WTC11 (cell line): ENCODE results near the gene NAA16. TPM values are rescaled to one million over a fixed set of nuclear protein-coding genes. Genes with fewer than 3 reads are reported as not detected.

Experiments used
- ATAC-seq: fragments of 200-7000 bp; cut with Tn5 transposase; 2 replicates; pipeline ENCODE4 v1.10.0; 2021; ENCODE audit warnings: mild to moderate bottlenecking, moderate library complexity
- CTCF ChIA-PET: fragments of 300-600 bp; sonication (Branson Sonifier 250); formaldehyde crosslinking; loops from one replicate; lab custom pipeline; 2021; ENCODE audit warnings: antibody characterized with exemption; lab: Charles Lee
- POLR2A ChIA-PET: fragments of 350-600 bp; sonication (Branson Sonifier 250); formaldehyde crosslinking; loops from one replicate; lab custom pipeline; 2021; ENCODE audit warnings: antibody characterized with exemption; lab: Charles Lee
- DNase-seq: peaks from one replicate; pipeline ENCODE4 v3.0.0; 2021; ENCODE audit warnings: low spot score
- H3K27ac Mint-ChIP-seq: 2 replicates; pipeline ENCODE4 v1.8.0; 2021; ENCODE audit warnings: mixed read lengths
- H3K27me3 Mint-ChIP-seq: 2 replicates; pipeline ENCODE4 v1.8.0; 2021; ENCODE audit warnings: low read depth, mild to moderate bottlenecking, moderate library complexity, mixed read lengths
- H3K36me3 Mint-ChIP-seq: 2 replicates; pipeline ENCODE4 v1.8.0; 2021; ENCODE audit warnings: mixed read lengths
- H3K4me1 Mint-ChIP-seq: 2 replicates; pipeline ENCODE4 v1.8.0; 2022; ENCODE audit warnings: mixed read lengths
- H3K4me3 Mint-ChIP-seq: 2 replicates; pipeline ENCODE4 v1.8.0; 2021; ENCODE audit warnings: mild to moderate bottlenecking, moderate library complexity, mixed read lengths
- H3K9me3 Mint-ChIP-seq: 2 replicates; pipeline ENCODE4 v1.8.0; 2021; ENCODE audit warnings: mixed read lengths
- AR ChIP-seq: fragments of 250-450 bp; sonication (Bioruptor Pico); IDR thresholded peaks from 2 replicates; pipeline ENCODE4 v1.9.0; 2021; ENCODE audit warnings: mild to moderate bottlenecking
- ATF1 ChIP-seq: sonication (generic); formaldehyde crosslinking; IDR thresholded peaks from 2 replicates; pipeline ENCODE4 v1.8.1; 2023; ENCODE audit warnings: mild to moderate bottlenecking, moderate library complexity, missing genetic modification reagents
- CBFB ChIP-seq: sonication (generic); formaldehyde crosslinking; IDR thresholded peaks from 2 replicates; pipeline ENCODE4 v1.8.1; 2022; ENCODE audit warnings: mild to moderate bottlenecking, low read depth, missing genetic modification reagents
- CREB1 ChIP-seq: sonication (generic); formaldehyde crosslinking; IDR thresholded peaks from 2 replicates; pipeline ENCODE4 v1.8.0; 2023; ENCODE audit warnings: mild to moderate bottlenecking, missing genetic modification reagents
- E2F1 ChIP-seq: sonication (generic); formaldehyde crosslinking; IDR thresholded peaks from 2 replicates; pipeline ENCODE4 v1.8.0; 2022; ENCODE audit warnings: mild to moderate bottlenecking, missing genetic modification reagents
- ELF4 ChIP-seq: sonication (generic); formaldehyde crosslinking; IDR thresholded peaks from 2 replicates; pipeline ENCODE4 v1.8.1; 2022; ENCODE audit warnings: low read depth, mild to moderate bottlenecking, moderate library complexity, missing genetic modification reagents
- FOXP1 ChIP-seq: sonication (generic); formaldehyde crosslinking; IDR thresholded peaks from 2 replicates; pipeline ENCODE4 v1.8.0; 2022; ENCODE audit warnings: missing genetic modification reagents, mild to moderate bottlenecking, moderate library complexity, borderline replicate concordance
- GTF2I ChIP-seq: fragments of 250-450 bp; sonication (Bioruptor Pico); conservative IDR thresholded peaks from 2 replicates; pipeline ENCODE4 v1.4.0; 2021; ENCODE audit warnings: mild to moderate bottlenecking
- JUN ChIP-seq: sonication (generic); formaldehyde crosslinking; IDR thresholded peaks from 2 replicates; pipeline ENCODE4 v1.8.0; 2023; ENCODE audit warnings: mild to moderate bottlenecking, missing genetic modification reagents
- PRRX2 ChIP-seq: fragments of 250-450 bp; sonication (Bioruptor Pico); IDR thresholded peaks from 2 replicates; pipeline ENCODE4 v1.8.0; 2021; ENCODE audit warnings: mild to moderate bottlenecking
- RORB ChIP-seq: fragments of 250-450 bp; sonication (Bioruptor Pico); IDR thresholded peaks from 2 replicates; pipeline ENCODE4 v1.9.0; 2021; ENCODE audit warnings: mild to moderate bottlenecking
- SMAD4 ChIP-seq: sonication (generic); formaldehyde crosslinking; IDR thresholded peaks from 2 replicates; pipeline ENCODE4 v1.8.0; 2022; ENCODE audit warnings: mild to moderate bottlenecking, missing genetic modification reagents
- SOX15 ChIP-seq: fragments of 250-450 bp; sonication (Bioruptor Pico); IDR thresholded peaks from 2 replicates; pipeline ENCODE4 v1.9.0; 2021; ENCODE audit warnings: mild to moderate bottlenecking
- TCF7 ChIP-seq: sonication (generic); formaldehyde crosslinking; IDR thresholded peaks from 2 replicates; pipeline ENCODE4 v1.8.0; 2022; ENCODE audit warnings: mild to moderate bottlenecking, low read depth, missing genetic modification reagents, moderate library complexity
- TEAD1 ChIP-seq: sonication (generic); formaldehyde crosslinking; IDR thresholded peaks from 2 replicates; pipeline ENCODE4 v1.8.0; 2022; ENCODE audit warnings: mild to moderate bottlenecking, missing genetic modification reagents
- TEAD4 ChIP-seq: sonication (generic); formaldehyde crosslinking; IDR thresholded peaks from 2 replicates; pipeline ENCODE4 v1.8.0; 2022; ENCODE audit warnings: mild to moderate bottlenecking, missing genetic modification reagents
- ZNF263 ChIP-seq: sonication (generic); formaldehyde crosslinking; IDR thresholded peaks from 2 replicates; pipeline ENCODE4 v1.8.1; 2022; ENCODE audit warnings: low read depth, mild to moderate bottlenecking, moderate library complexity, missing genetic modification reagents
- ZNF416 ChIP-seq: fragments of 250-450 bp; sonication (Bioruptor Pico); IDR thresholded peaks from 2 replicates; pipeline ENCODE4 v1.9.0; 2021; ENCODE audit warnings: mild to moderate bottlenecking, inconsistent platforms
- ZNF423 ChIP-seq: fragments of 250-450 bp; sonication (Bioruptor Pico); IDR thresholded peaks from 2 replicates; pipeline ENCODE4 v2.1.2; 2022; ENCODE audit warnings: mild to moderate bottlenecking, moderate library complexity
- ZNF512 ChIP-seq: sonication (generic); formaldehyde crosslinking; IDR thresholded peaks from 2 replicates; pipeline ENCODE4 v1.8.1; 2022; ENCODE audit warnings: missing genetic modification reagents, borderline replicate concordance
- ZNF671 ChIP-seq: fragments of 250-450 bp; sonication (Bioruptor Pico); IDR thresholded peaks from 2 replicates; pipeline ENCODE4 v1.8.0; 2021; ENCODE audit warnings: mild to moderate bottlenecking
- ZSCAN18 ChIP-seq: fragments of 250-450 bp; sonication (Bioruptor Pico); IDR thresholded peaks from 2 replicates; pipeline ENCODE4 v2.1.2; 2022; ENCODE audit warnings: mild to moderate bottlenecking, moderate library complexity
- total RNA-seq: library from RNA; stranded (reverse); gene quantifications from 3 replicates; pipeline ENCODE4 v1.2.3, GENCODE V29; 2021
- TF ChIP-seq, protein P1 (sequence below): fragments of 250-450 bp; sonication (Bioruptor Pico); IDR thresholded peaks from 2 replicates; pipeline ENCODE4 v1.9.0; 2021; ENCODE audit warnings: moderate library complexity, mild to moderate bottlenecking, inconsistent platforms, borderline replicate concordance
- TF ChIP-seq, protein P2 (sequence below): sonication (generic); formaldehyde crosslinking; IDR thresholded peaks from 2 replicates; pipeline ENCODE4 v1.8.1; 2023; ENCODE audit warnings: mild to moderate bottlenecking, missing genetic modification reagents
- TF ChIP-seq, protein P3 (sequence below): sonication (generic); formaldehyde crosslinking; IDR thresholded peaks from 2 replicates; pipeline ENCODE4 v1.8.1; 2023; ENCODE audit warnings: mild to moderate bottlenecking, missing genetic modification reagents, moderate library complexity

The NAA16 gene
- total RNA-seq, 1 experiment from 2014 or later = 32.5 TPM

- no peak for DNase-seq
- no peak overlapping the region for H3K27ac Mint-ChIP-seq
- H3K9me3 Mint-ChIP-seq = no peaks in the 10 kb centered on the region
- TF ChIP-seq ZNF263 (CRISPR knock-in tag) (no peak), GTF2I (no peak), RORB (CRISPR knock-in tag) (no peak), PRRX2 (CRISPR knock-in tag) (no peak), ZSCAN18 (CRISPR knock-in tag) (no peak), AR (CRISPR knock-in tag) (no peak), ELF4 (CRISPR knock-in tag) (no peak), TEAD1 (CRISPR knock-in tag) (no peak), SOX15 (CRISPR knock-in tag) (no peak), CREB1 (no peak), ZNF671 (no peak), ZNF416 (CRISPR knock-in tag) (no peak), ATF1 (CRISPR knock-in tag) (no peak), TEAD4 (CRISPR knock-in tag) (no peak), SMAD4 (no peak), TCF7 (no peak)
- TF ChIP-seq, protein P1, sequence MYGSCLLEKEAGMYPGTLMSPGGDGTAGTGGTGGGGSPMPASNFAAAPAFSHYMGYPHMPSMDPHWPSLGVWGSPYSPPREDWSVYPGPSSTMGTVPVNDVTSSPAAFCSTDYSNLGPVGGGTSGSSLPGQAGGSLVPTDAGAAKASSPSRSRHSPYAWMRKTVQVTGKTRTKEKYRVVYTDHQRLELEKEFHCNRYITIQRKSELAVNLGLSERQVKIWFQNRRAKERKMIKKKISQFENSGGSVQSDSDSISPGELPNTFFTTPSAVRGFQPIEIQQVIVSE (CRISPR knock-in tag) = no peak
- TF ChIP-seq, protein P2, sequence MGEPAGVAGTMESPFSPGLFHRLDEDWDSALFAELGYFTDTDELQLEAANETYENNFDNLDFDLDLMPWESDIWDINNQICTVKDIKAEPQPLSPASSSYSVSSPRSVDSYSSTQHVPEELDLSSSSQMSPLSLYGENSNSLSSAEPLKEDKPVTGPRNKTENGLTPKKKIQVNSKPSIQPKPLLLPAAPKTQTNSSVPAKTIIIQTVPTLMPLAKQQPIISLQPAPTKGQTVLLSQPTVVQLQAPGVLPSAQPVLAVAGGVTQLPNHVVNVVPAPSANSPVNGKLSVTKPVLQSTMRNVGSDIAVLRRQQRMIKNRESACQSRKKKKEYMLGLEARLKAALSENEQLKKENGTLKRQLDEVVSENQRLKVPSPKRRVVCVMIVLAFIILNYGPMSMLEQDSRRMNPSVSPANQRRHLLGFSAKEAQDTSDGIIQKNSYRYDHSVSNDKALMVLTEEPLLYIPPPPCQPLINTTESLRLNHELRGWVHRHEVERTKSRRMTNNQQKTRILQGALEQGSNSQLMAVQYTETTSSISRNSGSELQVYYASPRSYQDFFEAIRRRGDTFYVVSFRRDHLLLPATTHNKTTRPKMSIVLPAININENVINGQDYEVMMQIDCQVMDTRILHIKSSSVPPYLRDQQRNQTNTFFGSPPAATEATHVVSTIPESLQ (CRISPR knock-in tag) = no peak
- TF ChIP-seq, protein P3, sequence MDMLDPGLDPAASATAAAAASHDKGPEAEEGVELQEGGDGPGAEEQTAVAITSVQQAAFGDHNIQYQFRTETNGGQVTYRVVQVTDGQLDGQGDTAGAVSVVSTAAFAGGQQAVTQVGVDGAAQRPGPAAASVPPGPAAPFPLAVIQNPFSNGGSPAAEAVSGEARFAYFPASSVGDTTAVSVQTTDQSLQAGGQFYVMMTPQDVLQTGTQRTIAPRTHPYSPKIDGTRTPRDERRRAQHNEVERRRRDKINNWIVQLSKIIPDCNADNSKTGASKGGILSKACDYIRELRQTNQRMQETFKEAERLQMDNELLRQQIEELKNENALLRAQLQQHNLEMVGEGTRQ (CRISPR knock-in tag) = no peak
- TF ChIP-seq, all 79 proteins: peak for 0
- H3K36me3 Mint-ChIP-seq = peaks cover 61% of the 10 kb centered on the region
- H3K4me1 Mint-ChIP-seq = no peaks in the 10 kb centered on the region
- ChIA-PET CTCF (no interaction called here), POLR2A (no interaction called here)
- H3K4me3 Mint-ChIP-seq = no peak overlapping the region
- no peaks in the 10 kb centered on the region for H3K27me3 Mint-ChIP-seq
- no peak for ATAC-seq
These were observed 50.4 kb downstream of the NAA16 start for GRCh38 chr13:41361491-41361890.

GRCh38 chr13:41364043-41364442 is 53.0 kb downstream of the NAA16 start:
- H3K4me1 Mint-ChIP-seq = no peaks in the 10 kb centered on the region
- ATAC-seq (no peak), DNase-seq (no peak)
- POLR2A ChIA-PET = no interaction called here
- H3K27ac Mint-ChIP-seq = no peak overlapping the region
- peaks cover 68% of the 10 kb centered on the region for H3K36me3 Mint-ChIP-seq
- H3K9me3 Mint-ChIP-seq = no peaks in the 10 kb centered on the region
- CTCF ChIA-PET = interaction anchor here (1.2 kb wide), 1 partner anchor 12 kb away, joined by 3 read pairs; no protein-coding TSS in a partner anchor
- H3K27me3 Mint-ChIP-seq = no peaks in the 10 kb centered on the region; the same call in 1 of the 2 replicates
- TF ChIP-seq JUN (no peak), E2F1 (CRISPR knock-in tag) (no peak), ZNF263 (CRISPR knock-in tag) (no peak), CBFB (CRISPR knock-in tag) (no peak), SOX15 (CRISPR knock-in tag) (no peak), ZNF423 (CRISPR knock-in tag) (no peak), ZNF512 (no peak), PRRX2 (CRISPR knock-in tag) (no peak), FOXP1 (CRISPR knock-in tag) (no peak)
- no peak overlapping the region for H3K4me3 Mint-ChIP-seq
